ENCODE measurements around the gene NNT.
A peak's percentile ranks its signal among the peaks of the same experiment; 100 is the strongest.
"Not testable (repeated sequence)": the region's sequence is repeated elsewhere in the genome, so short reads cannot be mapped to it uniquely, and the experiment has no call there.

NNT gene

GRCh38 chr5:43659075-43659474 is 56.1 kb downstream of the NNT start:
- H3K4me3 ChIP-seq (replicated peaks; ENCODE audit: low read depth, low read length) = no peak overlapping the region
- TF ChIP-seq, protein P1, sequence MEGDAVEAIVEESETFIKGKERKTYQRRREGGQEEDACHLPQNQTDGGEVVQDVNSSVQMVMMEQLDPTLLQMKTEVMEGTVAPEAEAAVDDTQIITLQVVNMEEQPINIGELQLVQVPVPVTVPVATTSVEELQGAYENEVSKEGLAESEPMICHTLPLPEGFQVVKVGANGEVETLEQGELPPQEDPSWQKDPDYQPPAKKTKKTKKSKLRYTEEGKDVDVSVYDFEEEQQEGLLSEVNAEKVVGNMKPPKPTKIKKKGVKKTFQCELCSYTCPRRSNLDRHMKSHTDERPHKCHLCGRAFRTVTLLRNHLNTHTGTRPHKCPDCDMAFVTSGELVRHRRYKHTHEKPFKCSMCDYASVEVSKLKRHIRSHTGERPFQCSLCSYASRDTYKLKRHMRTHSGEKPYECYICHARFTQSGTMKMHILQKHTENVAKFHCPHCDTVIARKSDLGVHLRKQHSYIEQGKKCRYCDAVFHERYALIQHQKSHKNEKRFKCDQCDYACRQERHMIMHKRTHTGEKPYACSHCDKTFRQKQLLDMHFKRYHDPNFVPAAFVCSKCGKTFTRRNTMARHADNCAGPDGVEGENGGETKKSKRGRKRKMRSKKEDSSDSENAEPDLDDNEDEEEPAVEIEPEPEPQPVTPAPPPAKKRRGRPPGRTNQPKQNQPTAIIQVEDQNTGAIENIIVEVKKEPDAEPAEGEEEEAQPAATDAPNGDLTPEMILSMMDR (IDR thresholded peaks at IDR 0.05; ENCODE audit: low read length, missing control alignments) = no peak
- DNase-seq (ENCODE audit: low read depth) = no peak

DNA sequence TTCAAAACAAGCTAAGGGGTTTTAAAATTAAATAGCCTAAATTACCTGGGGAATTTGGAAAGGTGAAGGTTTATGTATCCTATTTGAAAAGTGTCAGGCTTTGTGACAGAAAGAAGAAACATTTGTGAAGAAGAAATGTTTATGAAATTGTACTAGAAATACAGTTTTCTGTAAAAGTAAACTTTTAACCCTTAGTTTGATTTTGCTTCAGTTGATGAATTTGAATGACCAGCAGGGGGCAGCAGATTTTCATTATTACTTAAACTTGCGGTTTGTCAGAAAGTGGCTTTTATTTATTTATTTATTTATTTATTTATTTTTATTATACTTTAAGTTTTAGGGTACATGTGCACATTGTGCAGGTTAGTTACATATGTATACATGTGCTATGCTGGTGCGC is 58.1 kb downstream of the NNT start:
- TF ChIP-seq, protein P1 (IDR thresholded peaks at IDR 0.05; ENCODE audit: low read length, missing control alignments) = peak; percentile 38
- H3K4me3 ChIP-seq (replicated peaks; ENCODE audit: low read depth, low read length) = no peak overlapping the region
- peak; percentile 69 for DNase-seq (ENCODE audit: low read depth)

GRCh38 chr5:43663916-43664315 is 60.9 kb downstream of the NNT start:
- TF ChIP-seq, protein P1 (IDR thresholded peaks at IDR 0.05; ENCODE audit: low read length, missing control alignments) = no peak
- no peak overlapping the region for H3K4me3 ChIP-seq (replicated peaks; ENCODE audit: low read depth, low read length)
- no peak for DNase-seq (ENCODE audit: low read depth)

- TF ChIP-seq, protein P1 (IDR thresholded peaks at IDR 0.05; ENCODE audit: low read length, missing control alignments) = no peak
- no peak overlapping the region for H3K4me3 ChIP-seq (replicated peaks; ENCODE audit: low read depth, low read length)
- peak; percentile 10 for DNase-seq (ENCODE audit: low read depth)
Observed at GRCh38 chr5:43664501-43665040, 61.6 kb downstream of the NNT start.

- not testable (repeated sequence) for H3K4me3 ChIP-seq (replicated peaks; ENCODE audit: low read depth, low read length); DNase-seq (ENCODE audit: low read depth)
Observed at GRCh38 chr5:43665749-43666148, 62.8 kb downstream of the NNT start.

DNA sequence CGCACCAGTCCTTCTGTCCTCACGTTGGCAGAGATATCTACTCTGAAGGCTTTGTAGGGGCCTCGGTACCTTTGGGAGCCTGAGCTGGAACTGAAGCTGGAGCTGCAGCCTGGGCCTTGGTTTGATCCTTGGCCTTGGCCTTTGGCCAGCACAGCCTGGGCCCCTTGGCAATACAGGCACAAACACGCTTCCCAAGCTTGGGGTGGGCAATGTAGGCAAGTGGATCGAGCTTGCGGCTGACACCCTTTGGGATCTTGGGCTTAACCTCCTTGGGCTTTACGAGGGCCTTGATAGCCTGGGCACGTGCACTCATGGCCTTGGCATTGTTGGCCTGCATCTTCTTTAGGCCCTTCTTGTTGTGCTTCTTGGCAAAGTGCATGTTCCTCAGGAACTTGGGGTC is 63.7 kb downstream of the NNT start:
- H3K4me3 ChIP-seq (replicated peaks; ENCODE audit: low read depth, low read length); DNase-seq (ENCODE audit: low read depth): not testable (repeated sequence)

DNA sequence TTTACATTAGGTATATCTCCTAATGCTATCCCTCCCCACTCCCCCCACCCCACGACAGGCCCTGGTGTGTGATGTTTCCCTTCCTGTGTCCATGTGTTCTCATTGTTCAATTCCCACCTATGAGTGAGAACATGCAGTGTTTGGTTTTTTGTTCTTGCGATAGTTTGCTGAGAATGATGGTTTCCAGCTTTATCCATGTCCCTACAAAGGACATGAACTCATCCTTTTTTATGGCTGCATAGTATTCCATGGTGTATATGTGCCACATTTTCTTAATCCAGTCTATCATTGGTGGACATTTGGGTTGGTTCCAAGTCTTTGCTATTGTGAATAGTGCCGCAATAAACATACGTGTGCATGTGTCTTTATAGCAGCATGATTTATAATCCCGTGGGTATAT is 64.4 kb downstream of the NNT start:
- H3K4me3 ChIP-seq (replicated peaks; ENCODE audit: low read depth, low read length); DNase-seq (ENCODE audit: low read depth): not testable (repeated sequence)

GRCh38 chr5:43674536-43674935 is 71.6 kb downstream of the NNT start:
- no peak overlapping the region for H3K4me3 ChIP-seq (replicated peaks; ENCODE audit: low read depth, low read length)
- TF ChIP-seq, protein P1 (IDR thresholded peaks at IDR 0.05; ENCODE audit: low read length, missing control alignments) = no peak
- DNase-seq (ENCODE audit: low read depth) = peak; percentile 20

DNA sequence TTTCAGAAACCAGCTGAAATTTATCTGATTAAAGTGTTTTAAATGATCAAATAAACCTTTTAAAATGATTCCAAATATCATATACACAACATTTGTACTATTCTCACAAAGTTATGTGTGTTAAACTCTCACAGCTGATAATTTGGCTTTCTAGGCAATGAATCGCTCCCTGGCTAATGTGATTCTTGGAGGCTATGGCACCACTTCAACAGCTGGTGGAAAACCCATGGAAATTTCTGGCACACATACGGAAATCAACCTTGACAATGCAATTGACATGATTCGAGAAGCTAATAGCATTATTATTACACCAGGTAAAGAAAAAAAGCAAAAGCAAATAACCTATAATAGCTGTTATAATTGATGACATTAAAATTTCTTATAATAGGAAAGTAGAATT is 72.4 kb downstream of the NNT start:
- no peak for DNase-seq (ENCODE audit: low read depth)
- TF ChIP-seq, protein P1 (IDR thresholded peaks at IDR 0.05; ENCODE audit: low read length, missing control alignments) = no peak
- H3K4me3 ChIP-seq (replicated peaks; ENCODE audit: low read depth, low read length) = no peak overlapping the region
